ENCODE measurements around the gene ZNF20. TPM values are rescaled to one million over a fixed set of nuclear protein-coding genes. Genes with fewer than 3 reads are reported as not detected.

The ZNF20 gene
- total RNA-seq, 1 experiment from 2014 or later = 4.9 TPM

DNA sequence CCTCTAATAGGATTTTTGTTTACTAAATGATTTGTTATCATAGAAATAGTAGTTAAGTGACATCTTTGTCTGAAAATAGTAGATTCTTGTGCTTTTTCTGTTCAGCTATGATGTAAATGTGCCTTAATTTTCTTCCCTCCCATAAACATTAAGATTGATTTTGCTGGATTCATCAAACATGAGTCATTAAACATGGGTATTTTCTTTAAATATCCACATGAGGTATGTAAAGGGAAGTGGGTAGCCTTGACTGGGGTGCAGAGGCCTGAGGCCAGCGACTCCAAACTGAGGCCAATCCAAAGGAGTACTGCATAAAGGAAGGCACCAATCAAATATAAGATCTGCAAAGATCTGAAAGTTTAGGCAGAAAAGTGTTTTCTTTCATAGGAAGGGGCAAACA, 26.5 kb upstream of the ZNF20 start:
- intact Hi-C loops (cut with micrococcal nuclease; ENCODE audit: unreplicated experiment) = no loop called here
- Histone ChIP-seq H3K27me3 (replicated peaks; ENCODE audit: insufficient read depth, low read depth, low read length, poor library complexity) (no peaks in the 10 kb centered on the region), H3K36me3 (ENCODE audit: insufficient read depth, low read length, poor library complexity, severe bottlenecking) (no peaks in the 10 kb centered on the region), H3K27ac (ENCODE audit: low read depth, low read length, poor library complexity, severe bottlenecking) (no peak overlapping the region), H3K4me1 (ENCODE audit: insufficient read depth, low read length, poor library complexity, severe bottlenecking) (no peaks in the 10 kb centered on the region), H3K4me3 (ENCODE audit: low read depth, low read length, poor library complexity, severe bottlenecking) (no peak overlapping the region), H3K9me3 (ENCODE audit: low read depth, low read length, poor library complexity, severe bottlenecking) (no peaks in the 10 kb centered on the region)
- no TSS peak for BruUV-seq (replicated peaks)
- ChIA-PET CTCF (no interaction called here), POLR2A (ENCODE audit: low non-redundant PET) (no interaction called here)
- TF ChIP-seq, protein P1, sequence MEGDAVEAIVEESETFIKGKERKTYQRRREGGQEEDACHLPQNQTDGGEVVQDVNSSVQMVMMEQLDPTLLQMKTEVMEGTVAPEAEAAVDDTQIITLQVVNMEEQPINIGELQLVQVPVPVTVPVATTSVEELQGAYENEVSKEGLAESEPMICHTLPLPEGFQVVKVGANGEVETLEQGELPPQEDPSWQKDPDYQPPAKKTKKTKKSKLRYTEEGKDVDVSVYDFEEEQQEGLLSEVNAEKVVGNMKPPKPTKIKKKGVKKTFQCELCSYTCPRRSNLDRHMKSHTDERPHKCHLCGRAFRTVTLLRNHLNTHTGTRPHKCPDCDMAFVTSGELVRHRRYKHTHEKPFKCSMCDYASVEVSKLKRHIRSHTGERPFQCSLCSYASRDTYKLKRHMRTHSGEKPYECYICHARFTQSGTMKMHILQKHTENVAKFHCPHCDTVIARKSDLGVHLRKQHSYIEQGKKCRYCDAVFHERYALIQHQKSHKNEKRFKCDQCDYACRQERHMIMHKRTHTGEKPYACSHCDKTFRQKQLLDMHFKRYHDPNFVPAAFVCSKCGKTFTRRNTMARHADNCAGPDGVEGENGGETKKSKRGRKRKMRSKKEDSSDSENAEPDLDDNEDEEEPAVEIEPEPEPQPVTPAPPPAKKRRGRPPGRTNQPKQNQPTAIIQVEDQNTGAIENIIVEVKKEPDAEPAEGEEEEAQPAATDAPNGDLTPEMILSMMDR (conservative IDR thresholded peaks at IDR 0.05; ENCODE audit: low read depth, low read length) = no peak
- TF ChIP-seq EZH2 (IDR thresholded peaks at IDR 0.05; ENCODE audit: borderline replicate concordance, low read depth, low read length, poor library complexity, severe bottlenecking) = no peak
- no peak for DNase-seq (ENCODE audit: low spot score)

DNA sequence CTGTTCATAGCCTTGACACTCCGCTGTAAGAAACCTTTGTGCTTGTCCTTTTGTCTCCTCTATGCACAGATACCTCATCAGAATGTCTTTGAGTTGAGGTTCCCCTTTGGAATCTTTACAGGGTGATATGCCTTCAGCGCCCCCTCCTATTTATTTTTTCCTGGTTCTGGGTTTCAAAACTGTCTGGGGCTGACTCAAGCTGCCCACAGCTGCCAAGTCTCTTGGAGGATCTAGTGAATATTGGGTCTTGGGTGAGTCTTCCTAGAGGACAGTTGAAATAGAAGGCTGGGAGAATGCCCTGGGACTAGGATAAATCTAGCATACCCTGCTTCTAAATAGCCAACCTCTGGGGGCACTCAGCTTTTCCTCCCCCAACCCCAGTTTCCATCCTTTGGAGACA, 23.7 kb upstream of the ZNF20 start:
- H3K4me1 ChIP-seq (ENCODE audit: insufficient read depth, low read length, poor library complexity, severe bottlenecking) = no peaks in the 10 kb centered on the region
- H3K36me3 ChIP-seq (ENCODE audit: insufficient read depth, low read length, poor library complexity, severe bottlenecking) = no peaks in the 10 kb centered on the region
- no peak for TF ChIP-seq EZH2 (IDR thresholded peaks at IDR 0.05; ENCODE audit: borderline replicate concordance, low read depth, low read length, poor library complexity, severe bottlenecking)
- TF ChIP-seq, protein P1 (conservative IDR thresholded peaks at IDR 0.05; ENCODE audit: low read depth, low read length) = no peak
- BruUV-seq (replicated peaks) = TSS peak; percentile 37
- intact Hi-C loops (cut with micrococcal nuclease; ENCODE audit: unreplicated experiment) = no loop called here
- CTCF ChIA-PET = no interaction called here
- H3K4me3 ChIP-seq (ENCODE audit: low read depth, low read length, poor library complexity, severe bottlenecking) = peak overlapping the region; percentile 79
- no peaks in the 10 kb centered on the region for H3K9me3 ChIP-seq (ENCODE audit: low read depth, low read length, poor library complexity, severe bottlenecking)
- peak overlapping the region; percentile 90 for H3K27ac ChIP-seq (ENCODE audit: low read depth, low read length, poor library complexity, severe bottlenecking)
- POLR2A ChIA-PET (ENCODE audit: low non-redundant PET) = interaction anchor here (0.6 kb wide), 1 partner anchor 11 kb away, joined by 9 read pairs; no protein-coding TSS in a partner anchor
- DNase-seq (ENCODE audit: low spot score) = no peak
- H3K27me3 ChIP-seq (replicated peaks; ENCODE audit: insufficient read depth, low read depth, low read length, poor library complexity) = no peaks in the 10 kb centered on the region

DNA sequence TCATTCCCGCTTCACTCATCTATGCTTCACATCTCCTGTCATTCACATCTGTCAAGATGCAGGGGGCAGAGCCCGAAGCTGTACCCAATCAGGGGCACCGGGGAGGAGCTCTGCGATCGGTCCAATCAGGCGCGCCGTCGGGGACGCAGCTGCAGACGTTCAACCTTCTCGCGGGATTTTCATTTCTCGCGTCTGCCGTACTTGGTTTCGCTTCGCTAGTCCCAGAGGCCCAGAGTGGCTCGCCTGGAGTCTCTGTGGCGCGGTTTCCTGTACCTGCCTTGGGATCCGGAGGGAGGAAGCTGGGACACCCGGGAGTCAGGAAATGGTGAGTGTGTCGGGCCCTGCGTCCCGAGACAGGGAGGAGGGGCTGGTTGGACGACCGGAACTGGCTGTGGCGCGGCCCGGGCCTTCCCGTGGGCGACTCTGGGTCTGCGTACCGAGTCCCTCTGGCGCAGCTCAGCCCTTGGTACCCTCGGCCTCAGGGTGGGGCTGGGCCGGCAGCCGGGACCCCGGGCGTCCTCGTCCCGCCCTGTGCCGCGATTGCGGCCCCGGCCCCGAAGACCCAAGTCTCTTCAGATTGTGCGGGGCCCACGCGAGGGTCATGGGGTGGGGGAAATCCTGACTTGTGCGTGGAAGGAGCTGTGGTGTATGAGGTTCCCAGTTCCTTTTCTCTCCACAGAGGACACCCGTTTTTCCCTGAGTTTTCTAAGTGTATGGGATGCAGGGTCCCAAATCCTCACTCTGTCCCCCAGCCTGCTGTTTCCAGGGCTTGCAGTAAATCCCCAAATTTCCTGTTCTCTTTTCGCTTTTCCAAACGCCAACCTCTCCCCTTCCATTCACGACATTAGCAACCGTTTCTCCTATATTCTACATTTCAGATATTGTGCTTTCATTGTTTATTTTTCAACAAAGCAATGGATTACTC, 23.0 kb upstream of the ZNF20 start, which contains the start of gene ZNF136:
ZNF136 (plus strand) TSS at position 215 of the 925 bp plus-strand sequence; CDS start at position 323, 108 bp downstream.
- ChIA-PET POLR2A (ENCODE audit: low non-redundant PET) (interaction anchor here (0.6 kb wide), 3 partner anchors 12 to 480 kb away, joined by 3 to 14 read pairs (median 9); no protein-coding TSS in a partner anchor), CTCF (interaction anchor here (1.0 kb wide), 1 partner anchor 72 kb away, joined by 3 read pairs; no protein-coding TSS in a partner anchor)
- DNase-seq (ENCODE audit: low spot score) = peak; percentile 97
- Histone ChIP-seq H3K4me1 (ENCODE audit: insufficient read depth, low read length, poor library complexity, severe bottlenecking) (no peaks in the 10 kb centered on the region), H3K36me3 (ENCODE audit: insufficient read depth, low read length, poor library complexity, severe bottlenecking) (no peaks in the 10 kb centered on the region), H3K27ac (ENCODE audit: low read depth, low read length, poor library complexity, severe bottlenecking) (peak within 1 kb of the TSS; percentile 90), H3K4me3 (ENCODE audit: low read depth, low read length, poor library complexity, severe bottlenecking) (peak within 1 kb of the TSS; percentile 79), H3K9me3 (ENCODE audit: low read depth, low read length, poor library complexity, severe bottlenecking) (no peaks in the 10 kb centered on the region), H3K27me3 (replicated peaks; ENCODE audit: insufficient read depth, low read depth, low read length, poor library complexity) (no peaks in the 10 kb centered on the region)
- intact Hi-C loops (cut with micrococcal nuclease; ENCODE audit: unreplicated experiment) = no loop called here
- no peak for TF ChIP-seq EZH2 (IDR thresholded peaks at IDR 0.05; ENCODE audit: borderline replicate concordance, low read depth, low read length, poor library complexity, severe bottlenecking)
- TF ChIP-seq, protein P1 (conservative IDR thresholded peaks at IDR 0.05; ENCODE audit: low read depth, low read length) = no peak
- BruUV-seq (replicated peaks) = no TSS peak

All from A673 (cell line).